ENCODE results near the gene SNX18. TPM values are rescaled to one million over a fixed set of nuclear protein-coding genes. Genes with fewer than 3 reads are reported as not detected.
A peak's percentile ranks its signal among the peaks of the same experiment; 100 is the strongest.

Gene SNX18
- total RNA-seq, result 26.3 and 28.6 TPM in 2 replicates
- long read RNA-seq, partial matches to known transcripts, result 0 of 3 reads
- long read RNA-seq, other reads (novel, unspliced or antisense), result 3 of 3 reads

GRCh38 chr5:54517512-54518145, at the start of gene SNX18:
TSS of gene SNX18 (plus strand) at chr5:54517759. CDS start at chr5:54517953, 194 bp downstream.
- peak; percentile 98 for TF ChIP-seq CTCF (IDR thresholded peaks at IDR 0.05; ENCODE audit: unreplicated experiment)
- Mint-ChIP-seq H3K27ac (peak within 1 kb of the TSS; percentile 33), H3K9me3 (ENCODE audit: low read depth) (no peaks in the 10 kb centered on the region), H3K36me3 (ENCODE audit: insufficient read depth) (peaks cover 6% of the 10 kb centered on the region), H3K27me3 (no peaks in the 10 kb centered on the region), H3K4me1 (ENCODE audit: low read depth) (peaks cover 26% of the 10 kb centered on the region), H3K4me3 (ENCODE audit: low read depth) (peak within 1 kb of the TSS; percentile 80)
- peak; percentile 91 for DNase-seq (ENCODE audit: low spot score, unreplicated experiment)

GRCh38 chr5:54469622-54470021, 47.9 kb upstream of the SNX18 start:
- Mint-ChIP-seq H3K27me3 (no peaks in the 10 kb centered on the region), H3K4me3 (ENCODE audit: low read depth) (no peak overlapping the region), H3K27ac (no peak overlapping the region), H3K9me3 (ENCODE audit: low read depth) (peaks cover 5% of the 10 kb centered on the region), H3K4me1 (ENCODE audit: low read depth) (no peaks in the 10 kb centered on the region), H3K36me3 (ENCODE audit: insufficient read depth) (no peaks in the 10 kb centered on the region)
- TF ChIP-seq CTCF (IDR thresholded peaks at IDR 0.05; ENCODE audit: unreplicated experiment), result no peak
- DNase-seq (ENCODE audit: low spot score, unreplicated experiment), result no peak

GRCh38 chr5:54470128-54470527, 47.4 kb upstream of the SNX18 start:
- H3K9me3 Mint-ChIP-seq (ENCODE audit: low read depth), result peaks cover 5% of the 10 kb centered on the region
- no peak for TF ChIP-seq CTCF (IDR thresholded peaks at IDR 0.05; ENCODE audit: unreplicated experiment)
- H3K4me1 Mint-ChIP-seq (ENCODE audit: low read depth), result no peaks in the 10 kb centered on the region
- no peaks in the 10 kb centered on the region for H3K27me3 Mint-ChIP-seq
- H3K4me3 Mint-ChIP-seq (ENCODE audit: low read depth), result no peak overlapping the region
- DNase-seq (ENCODE audit: low spot score, unreplicated experiment), result no peak
- no peaks in the 10 kb centered on the region for H3K36me3 Mint-ChIP-seq (ENCODE audit: insufficient read depth)
- H3K27ac Mint-ChIP-seq, result no peak overlapping the region

GRCh38 chr5:54470677-54471076, 46.9 kb upstream of the SNX18 start:
- no peaks in the 10 kb centered on the region for H3K27me3 Mint-ChIP-seq
- no peak for TF ChIP-seq CTCF (IDR thresholded peaks at IDR 0.05; ENCODE audit: unreplicated experiment)
- no peaks in the 10 kb centered on the region for H3K4me1 Mint-ChIP-seq (ENCODE audit: low read depth)
- peaks cover 5% of the 10 kb centered on the region for H3K9me3 Mint-ChIP-seq (ENCODE audit: low read depth)
- H3K4me3 Mint-ChIP-seq (ENCODE audit: low read depth), result no peak overlapping the region
- no peak for DNase-seq (ENCODE audit: low spot score, unreplicated experiment)
- no peaks in the 10 kb centered on the region for H3K36me3 Mint-ChIP-seq (ENCODE audit: insufficient read depth)
- H3K27ac Mint-ChIP-seq, result no peak overlapping the region

- Mint-ChIP-seq H3K36me3 (ENCODE audit: insufficient read depth) (no peaks in the 10 kb centered on the region), H3K27ac (no peak overlapping the region), H3K4me1 (ENCODE audit: low read depth) (no peaks in the 10 kb centered on the region), H3K9me3 (ENCODE audit: low read depth) (peaks cover 4% of the 10 kb centered on the region), H3K27me3 (no peaks in the 10 kb centered on the region), H3K4me3 (ENCODE audit: low read depth) (no peak overlapping the region)
- TF ChIP-seq CTCF (IDR thresholded peaks at IDR 0.05; ENCODE audit: unreplicated experiment), result no peak
- DNase-seq (ENCODE audit: low spot score, unreplicated experiment), result no peak
Observed at GRCh38 chr5:54471398-54471797, 46.2 kb upstream of the SNX18 start.
